Smooth muscle cell (in vitro differentiated cells): ENCODE measurements around the gene METTL8. TPM values are rescaled to one million over a fixed set of nuclear protein-coding genes. Genes with fewer than 3 reads are reported as not detected.

ENCODE experiments used
- DNase-seq: peaks from one replicate; lab custom pipeline; 2025; ENCODE audit not compliant: unreplicated experiment; lab: John Stamatoyannopoulos, UW
- H2AFZ ChIP-seq: fragments of 200-600 bp; sonication (generic); 2 replicates; pipeline ENCODE4 v1.6.0; 2016; ENCODE audit warnings: antibody characterized with exemption, low read depth, mild to moderate bottlenecking
- H3F3A ChIP-seq: fragments of 200-600 bp; sonication (generic); 2 replicates; pipeline ENCODE4 v1.6.0; 2017; ENCODE audit warnings: antibody characterized with exemption, low read depth
- H3K27ac ChIP-seq: fragments of 200-600 bp; sonication (generic); 2 replicates; pipeline ENCODE4 v1.5.1; 2016; ENCODE audit warnings: low read depth, mild to moderate bottlenecking
- H3K27me3 ChIP-seq: fragments of 200-600 bp; sonication (generic); 2 replicates; pipeline ENCODE4 v1.6.1; 2016; ENCODE audit warnings: low read depth, mild to moderate bottlenecking
- H3K36me3 ChIP-seq: fragments of 200-600 bp; sonication (generic); 2 replicates; pipeline ENCODE4 v1.5.1; 2016; ENCODE audit warnings: low read depth
- H3K4me1 ChIP-seq: fragments of 200-600 bp; sonication (generic); 2 replicates; pipeline ENCODE4 v1.5.1; 2016; ENCODE audit warnings: low read depth
- H3K4me2 ChIP-seq: fragments of 200-600 bp; sonication (generic); 2 replicates; pipeline ENCODE4 v1.6.0; 2016; ENCODE audit warnings: mild to moderate bottlenecking
- H3K4me3 ChIP-seq: fragments of 200-600 bp; sonication (generic); 2 replicates; pipeline ENCODE4 v1.5.1; 2016; ENCODE audit warnings: mild to moderate bottlenecking
- H3K79me2 ChIP-seq: fragments of 200-600 bp; sonication (generic); 2 replicates; pipeline ENCODE4 v1.6.0; 2016; ENCODE audit warnings: low read depth, mild to moderate bottlenecking
- H3K9ac ChIP-seq: fragments of 200-600 bp; sonication (generic); 2 replicates; pipeline ENCODE4 v1.6.0; 2016; ENCODE audit warnings: low read depth
- H3K9me3 ChIP-seq: fragments of 200-600 bp; sonication (generic); replicated peaks from 2 replicates; pipeline ENCODE4 v1.5.1; 2016; ENCODE audit warnings: low read depth
- H4K20me1 ChIP-seq: fragments of 200-600 bp; sonication (generic); 2 replicates; pipeline ENCODE4 v1.6.0; 2016; ENCODE audit warnings: low read depth
- CTCF ChIP-seq: fragments of 200-600 bp; sonication (generic); IDR thresholded peaks from 2 replicates; pipeline ENCODE4 v1.5.1; 2017; ENCODE audit warnings: borderline replicate concordance, mild to moderate bottlenecking, antibody characterized with exemption; ENCODE audit not compliant: insufficient read depth, poor library complexity, severe bottlenecking
- WGBS: methylation state at CpG from one replicate; pipeline ENCODE4 v1.1.7; 2016; ENCODE audit warnings: low lambda C conversion rate; 5-methylcytosine and 5-hydroxymethylcytosine counted together
- polyA plus RNA-seq: library from polyadenylated mRNA; unstranded; fragments of >200 nt; fragmentation: Nextera tagmentation; extraction: Ambion mirVana; gene quantifications from 2 replicates; pipeline ENCODE4 v1.2.1, GENCODE V29; 2016
- total RNA-seq: library from RNA; depleted of rRNA; stranded (reverse); fragments of >200 nt; gene quantifications from 2 replicates; pipeline ENCODE4 v1.2.3, GENCODE V29; 2014

The METTL8 gene
- total and polyA plus RNA-seq, 2 experiments from 2014 or later = 14.5 to 26.8 TPM

GRCh38 chr2:171319164-171319810 is 114.5 kb downstream of the METTL8 start:
- Histone ChIP-seq H3K9me3 (no peaks in the 10 kb centered on the region), H3K27ac (peak overlapping the region; percentile 25), H2AFZ (no peak overlapping the region), H4K20me1 (no peaks in the 10 kb centered on the region), H3K4me1 (peaks cover 42% of the 10 kb centered on the region), H3K79me2 (no peaks in the 10 kb centered on the region), H3K4me2 (peak overlapping the region; percentile 76), H3K9ac (no peak overlapping the region), H3F3A (peaks cover 4% of the 10 kb centered on the region), H3K27me3 (no peaks in the 10 kb centered on the region), H3K4me3 (no peak overlapping the region), H3K36me3 (no peaks in the 10 kb centered on the region)
- TF ChIP-seq CTCF = no peak
- DNase-seq = no peak
- 15% methylated on average over 12 of the region's 12 CpGs for WGBS

- peaks cover 4% of the 10 kb centered on the region for H3F3A ChIP-seq
- H3K36me3 ChIP-seq = no peaks in the 10 kb centered on the region
- no peak overlapping the region for H2AFZ ChIP-seq
- 30% methylated on average over 6 of the region's 6 CpGs for WGBS
- H3K4me2 ChIP-seq = peak overlapping the region; percentile 76
- TF ChIP-seq CTCF = no peak
- H3K79me2 ChIP-seq = no peaks in the 10 kb centered on the region
- H3K9me3 ChIP-seq = no peaks in the 10 kb centered on the region
- H3K4me3 ChIP-seq = no peak overlapping the region
- DNase-seq = no peak
- peaks cover 42% of the 10 kb centered on the region for H3K4me1 ChIP-seq
- H3K27ac ChIP-seq = peak overlapping the region; percentile 25
- H3K27me3 ChIP-seq = no peaks in the 10 kb centered on the region
- no peaks in the 10 kb centered on the region for H4K20me1 ChIP-seq
- H3K9ac ChIP-seq = no peak overlapping the region
These were observed 115.3 kb downstream of the METTL8 start for GRCh38 chr2:171318463-171318934.

GRCh38 chr2:171317492-171318125 is 116.2 kb downstream of the METTL8 start:
- no peak for TF ChIP-seq CTCF
- H3K79me2 ChIP-seq = no peaks in the 10 kb centered on the region
- peaks cover 4% of the 10 kb centered on the region for H3F3A ChIP-seq
- H3K4me3 ChIP-seq = no peak overlapping the region
- no peaks in the 10 kb centered on the region for H3K36me3 ChIP-seq
- H3K27ac ChIP-seq = no peak overlapping the region
- H3K4me1 ChIP-seq = peaks cover 42% of the 10 kb centered on the region
- no peaks in the 10 kb centered on the region for H3K27me3 ChIP-seq
- DNase-seq = no peak
- H2AFZ ChIP-seq = no peak overlapping the region
- H3K9me3 ChIP-seq = no peaks in the 10 kb centered on the region
- H3K9ac ChIP-seq = no peak overlapping the region
- no peak overlapping the region for H3K4me2 ChIP-seq
- WGBS = 68% methylated on average over 4 of the region's 4 CpGs
- H4K20me1 ChIP-seq = no peaks in the 10 kb centered on the region
